Peyer's patch (tissue), 4 donors: ENCODE measurements around the gene BSG. TPM values are rescaled to one million over a fixed set of nuclear protein-coding genes. Genes with fewer than 3 reads are reported as not detected.

Source experiments
- DNase-seq, 3 donors: peaks; one replicate each; pipeline ENCODE4 v3.0.0-alpha.2; 2017 to 2019
- H3K27ac ChIP-seq, 4 donors: fragments of 200-600 bp; sonication (generic); one replicate each; pipeline ENCODE4 v1.5.1; 2016 to 2019
- H3K27me3 ChIP-seq, 2 donors: fragments of 200-600 bp; sonication (generic); one replicate each; pipeline ENCODE4 v1.5.1; 2019
- H3K36me3 ChIP-seq, 3 donors: fragments of 200-600 bp; sonication (generic); one replicate each; pipeline ENCODE4 v1.5.1; 2016 to 2019
- H3K4me1 ChIP-seq, 4 donors: fragments of 200-600 bp; sonication (generic); one replicate each; pipeline ENCODE4 v1.5.1; 2016 to 2019
- H3K4me3 ChIP-seq, 4 donors: fragments of 200-600 bp; sonication (generic); 1 replicate in 3 of 4; 2 replicates in 1 of 4; pipeline ENCODE4 v1.5.1; 2016 to 2019; ENCODE audit warnings: mild to moderate bottlenecking in 1 of 4
- H3K9me3 ChIP-seq, 4 donors: fragments of 200-600 bp; sonication (generic); one replicate each; pipeline ENCODE4 v1.5.1; 2016 to 2019; ENCODE audit warnings: mild to moderate bottlenecking in 1 of 4
- POLR2A ChIP-seq, 2 donors: fragments of 450-650 bp; IDR thresholded peaks; one replicate each; pipeline ENCODE4 v1.5.1; 2017; ENCODE audit warnings: antibody characterized with exemption in 2 of 2, mild to moderate bottlenecking in 2 of 2, moderate library complexity in 2 of 2
- total RNA-seq, 4 donors: library from RNA; depleted of rRNA; stranded (reverse); fragments of >200 nt; gene quantifications; one replicate each; pipeline ENCODE4 v1.1.0, GENCODE V29; 2016
- TF ChIP-seq, protein P1 (sequence below), 6 experiments: fragments of 450-650 bp in 4 of 6; fragments of 200-600 bp in 2 of 6; sonication (generic) in 1 of 6; IDR thresholded peaks; one replicate each; pipeline ENCODE4 v1.5.1; 2017 to 2019; ENCODE audit warnings: antibody characterized with exemption in 6 of 6, mild to moderate bottlenecking in 3 of 6, moderate library complexity in 1 of 6

The BSG gene
- total RNA-seq, 4 donors from 2014 or later, result 149 to 501 (median 469) TPM

DNA sequence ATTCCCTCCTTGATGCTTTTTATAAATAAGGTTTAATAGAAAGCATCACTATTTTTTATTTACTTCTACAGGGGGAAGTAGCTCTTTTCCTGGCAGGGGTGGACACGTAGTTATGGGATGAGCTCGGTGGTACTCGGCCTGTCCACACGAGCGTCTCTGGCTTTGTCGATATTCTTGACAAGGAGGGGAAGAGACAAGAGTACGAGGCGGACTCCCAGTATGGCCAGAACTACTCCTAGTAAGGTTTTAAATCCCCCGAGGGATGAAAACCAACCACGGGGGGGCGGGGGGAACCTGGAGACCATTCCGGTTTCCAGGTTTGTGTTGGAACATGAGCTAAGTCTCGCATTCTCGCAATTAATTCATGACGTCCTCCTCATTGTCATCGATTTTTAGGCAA is 5.6 kb upstream of the BSG start:
- Histone ChIP-seq H3K9me3 (no peaks in the 10 kb centered on the region), H3K4me1 (peaks cover 0 to 10% (median 0%) of the 10 kb centered on the region in 4 donors), H3K27me3 (no peaks in the 10 kb centered on the region), H3K27ac (peak overlapping the region in 1 of 4 donors; percentile 39), H3K36me3 (no peaks in the 10 kb centered on the region), H3K4me3 (no peak overlapping the region)
- no peak for DNase-seq
- TF ChIP-seq POLR2A (IDR thresholded peaks at IDR 0.05), result no peak
- TF ChIP-seq, protein P1, sequence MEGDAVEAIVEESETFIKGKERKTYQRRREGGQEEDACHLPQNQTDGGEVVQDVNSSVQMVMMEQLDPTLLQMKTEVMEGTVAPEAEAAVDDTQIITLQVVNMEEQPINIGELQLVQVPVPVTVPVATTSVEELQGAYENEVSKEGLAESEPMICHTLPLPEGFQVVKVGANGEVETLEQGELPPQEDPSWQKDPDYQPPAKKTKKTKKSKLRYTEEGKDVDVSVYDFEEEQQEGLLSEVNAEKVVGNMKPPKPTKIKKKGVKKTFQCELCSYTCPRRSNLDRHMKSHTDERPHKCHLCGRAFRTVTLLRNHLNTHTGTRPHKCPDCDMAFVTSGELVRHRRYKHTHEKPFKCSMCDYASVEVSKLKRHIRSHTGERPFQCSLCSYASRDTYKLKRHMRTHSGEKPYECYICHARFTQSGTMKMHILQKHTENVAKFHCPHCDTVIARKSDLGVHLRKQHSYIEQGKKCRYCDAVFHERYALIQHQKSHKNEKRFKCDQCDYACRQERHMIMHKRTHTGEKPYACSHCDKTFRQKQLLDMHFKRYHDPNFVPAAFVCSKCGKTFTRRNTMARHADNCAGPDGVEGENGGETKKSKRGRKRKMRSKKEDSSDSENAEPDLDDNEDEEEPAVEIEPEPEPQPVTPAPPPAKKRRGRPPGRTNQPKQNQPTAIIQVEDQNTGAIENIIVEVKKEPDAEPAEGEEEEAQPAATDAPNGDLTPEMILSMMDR (IDR thresholded peaks at IDR 0.05), result no peak

DNA sequence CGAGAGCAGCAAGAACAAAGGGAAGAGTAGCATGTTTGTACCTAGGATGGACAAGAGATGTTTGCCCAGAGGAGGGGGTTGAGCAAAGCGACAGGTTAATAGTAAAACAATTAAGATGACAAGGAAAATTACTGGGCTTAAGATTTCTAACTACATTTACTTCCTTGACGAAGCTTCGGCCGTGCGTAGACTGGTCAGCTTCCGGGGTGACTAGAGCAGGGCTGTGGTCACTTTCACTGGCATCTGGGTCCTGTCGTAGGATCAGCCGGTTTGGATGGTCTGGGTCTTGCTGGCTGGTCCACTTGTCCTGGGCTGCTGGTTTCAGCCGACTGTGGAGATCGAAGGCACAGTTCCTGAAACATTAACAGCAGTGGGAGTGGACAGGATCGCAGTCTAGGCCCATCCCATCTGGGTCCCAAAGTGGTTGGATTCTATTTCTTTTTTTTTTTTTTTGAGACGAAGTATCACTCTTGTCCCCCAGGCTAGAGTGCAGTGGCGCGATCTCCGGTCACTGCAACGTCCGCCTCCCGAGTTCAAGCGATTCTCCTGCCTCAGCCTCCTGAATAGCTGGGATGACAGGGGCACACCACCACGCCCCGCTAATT is 5.0 kb upstream of the BSG start:
- no peak overlapping the region for H3K4me3 ChIP-seq
- no peak overlapping the region for H3K27ac ChIP-seq
- H3K27me3 ChIP-seq, result no peaks in the 10 kb centered on the region
- no peak for TF ChIP-seq POLR2A (IDR thresholded peaks at IDR 0.05)
- TF ChIP-seq, protein P1 (IDR thresholded peaks at IDR 0.05), result no peak
- H3K9me3 ChIP-seq, result no peaks in the 10 kb centered on the region
- DNase-seq, result no peak
- no peaks in the 10 kb centered on the region for H3K36me3 ChIP-seq
- peaks cover 0 to 10% (median 0%) of the 10 kb centered on the region in 4 donors for H3K4me1 ChIP-seq

DNA sequence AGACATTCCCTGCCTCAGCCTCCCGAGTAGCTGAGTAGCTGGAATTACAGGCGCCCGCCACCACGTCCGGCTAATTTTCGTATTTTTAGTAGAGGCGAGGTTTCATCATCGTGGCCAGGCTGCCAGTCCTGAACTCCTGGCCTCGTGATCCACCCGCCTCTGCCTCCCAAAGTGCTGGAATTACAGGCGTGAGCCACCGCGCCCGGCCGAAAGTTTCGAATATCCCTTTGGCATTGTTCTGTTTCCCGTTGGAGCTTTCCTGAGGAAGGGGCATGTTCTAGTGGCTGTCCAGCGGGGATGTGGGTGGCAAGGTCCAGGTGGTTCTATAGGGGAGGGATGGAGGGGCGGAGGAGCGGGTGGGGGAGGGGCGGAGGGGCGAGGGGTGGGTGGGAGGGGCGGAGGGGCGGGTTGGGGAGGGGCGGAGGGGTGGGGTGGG is 2.1 kb upstream of the BSG start:
- H3K27me3 ChIP-seq, result no peaks in the 10 kb centered on the region
- TF ChIP-seq, protein P1 (IDR thresholded peaks at IDR 0.05), result no peak
- TF ChIP-seq POLR2A (IDR thresholded peaks at IDR 0.05), result no peak
- no peak overlapping the region for H3K4me3 ChIP-seq
- DNase-seq, result no peak
- H3K27ac ChIP-seq, result no peak overlapping the region
- H3K4me1 ChIP-seq, result peaks cover 3 to 30% (median 13%) of the 10 kb centered on the region in 4 donors
- no peaks in the 10 kb centered on the region for H3K36me3 ChIP-seq
- H3K9me3 ChIP-seq, result no peaks in the 10 kb centered on the region

DNA sequence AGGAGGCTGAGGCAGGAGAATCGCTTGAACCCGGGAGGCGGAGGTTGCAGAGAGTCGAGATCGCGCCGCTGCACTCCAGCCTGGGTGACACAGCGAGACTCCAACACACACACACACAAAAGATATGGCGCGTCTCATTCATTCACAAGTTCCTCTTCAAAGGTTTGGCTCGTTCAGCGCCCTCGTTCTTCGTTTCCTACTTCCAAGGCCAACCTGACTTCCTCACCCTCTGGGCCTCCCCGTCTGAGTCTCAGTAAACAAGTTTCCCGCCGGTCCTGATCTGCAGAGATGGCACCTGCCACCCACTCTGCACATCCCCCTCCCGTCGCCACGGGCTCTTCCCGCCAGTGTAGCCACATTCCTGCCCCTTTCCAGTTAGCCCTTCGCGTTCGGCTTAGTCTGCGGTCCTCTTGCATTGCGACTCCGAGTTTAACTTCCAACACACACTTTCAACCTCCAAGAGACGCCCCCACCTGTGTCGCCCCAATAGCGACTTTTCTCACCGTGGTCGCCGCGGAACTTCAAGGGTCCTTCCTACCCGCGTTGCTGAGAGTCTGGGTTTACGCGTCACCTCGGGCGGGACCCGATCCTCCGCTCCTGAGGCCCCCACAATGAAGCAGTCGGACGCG is 1.3 kb upstream of the BSG start:
- H3K36me3 ChIP-seq, result no peaks in the 10 kb centered on the region
- no peaks in the 10 kb centered on the region for H3K27me3 ChIP-seq
- DNase-seq, result peak; percentile 67 to 72 (median 68)
- no peaks in the 10 kb centered on the region for H3K9me3 ChIP-seq
- H3K27ac ChIP-seq, result peak overlapping the region; percentile 82 to 92 (median 88)
- H3K4me1 ChIP-seq, result peaks cover 3 to 38% (median 19%) of the 10 kb centered on the region in 4 donors
- peak overlapping the region; percentile 90 to 98 (median 92) for H3K4me3 ChIP-seq
- TF ChIP-seq, protein P1 (IDR thresholded peaks at IDR 0.05), result no peak
- TF ChIP-seq POLR2A (IDR thresholded peaks at IDR 0.05), result no peak

DNA sequence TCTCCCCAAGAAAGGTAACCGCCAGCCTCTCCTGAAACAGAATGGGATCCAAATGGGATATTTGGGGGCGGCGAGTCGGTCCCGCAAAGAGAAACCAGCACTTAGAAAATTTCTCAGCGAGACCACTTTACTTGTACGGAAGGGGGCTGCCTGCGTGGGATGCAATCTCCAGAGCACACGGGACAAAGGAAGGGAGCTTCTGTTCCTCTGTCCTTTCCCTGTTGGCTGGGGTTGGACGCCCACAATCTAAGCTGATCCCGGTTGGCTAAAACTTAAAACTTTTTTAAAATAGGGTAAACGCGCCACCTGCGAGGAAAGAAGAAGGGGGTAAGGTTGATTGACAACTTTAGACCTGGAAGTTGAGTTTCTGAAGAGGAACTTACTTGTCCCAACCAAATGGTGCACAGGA is 826 bp upstream of the BSG start:
- TF ChIP-seq POLR2A (IDR thresholded peaks at IDR 0.05), result no peak
- TF ChIP-seq, protein P1 (IDR thresholded peaks at IDR 0.05), result no peak
- H3K27ac ChIP-seq, result peak overlapping the region; percentile 82 to 92 (median 88)
- peak in 1 of 3 donors; percentile 34 for DNase-seq
- H3K9me3 ChIP-seq, result no peaks in the 10 kb centered on the region
- peak overlapping the region; percentile 90 to 98 (median 92) for H3K4me3 ChIP-seq
- no peaks in the 10 kb centered on the region for H3K36me3 ChIP-seq
- peaks cover 3 to 42% (median 19%) of the 10 kb centered on the region in 4 donors for H3K4me1 ChIP-seq
- no peaks in the 10 kb centered on the region for H3K27me3 ChIP-seq
